Gastroesophageal sphincter (tissue), 3 donors: Measurements from ENCODE around the gene CEP250.

Experiments used
- POLR2A ChIP-seq, 2 donors: fragments of 450-650 bp; IDR thresholded peaks; one replicate each; pipeline ENCODE4 v1.6.1; 2017; ENCODE audit warnings: antibody characterized with exemption in 2 of 2, mild to moderate bottlenecking in 2 of 2, moderate library complexity in 1 of 2
- POLR2AphosphoS5 ChIP-seq: sonication (generic); formaldehyde crosslinking; IDR thresholded peaks from one replicate; pipeline ENCODE4 v1.6.1; 2017; ENCODE audit warnings: antibody characterized with exemption
- TF ChIP-seq, protein P1 (sequence below), 4 experiments: fragments of 200-600 bp in 2 of 4; fragments of 450-650 bp in 2 of 4; sonication (generic) in 1 of 4; IDR thresholded peaks; one replicate each; pipeline ENCODE4 v1.5.1; 2017 to 2019; ENCODE audit warnings: antibody characterized with exemption in 4 of 4, mild to moderate bottlenecking in 2 of 4, moderate library complexity in 2 of 4

DNA sequence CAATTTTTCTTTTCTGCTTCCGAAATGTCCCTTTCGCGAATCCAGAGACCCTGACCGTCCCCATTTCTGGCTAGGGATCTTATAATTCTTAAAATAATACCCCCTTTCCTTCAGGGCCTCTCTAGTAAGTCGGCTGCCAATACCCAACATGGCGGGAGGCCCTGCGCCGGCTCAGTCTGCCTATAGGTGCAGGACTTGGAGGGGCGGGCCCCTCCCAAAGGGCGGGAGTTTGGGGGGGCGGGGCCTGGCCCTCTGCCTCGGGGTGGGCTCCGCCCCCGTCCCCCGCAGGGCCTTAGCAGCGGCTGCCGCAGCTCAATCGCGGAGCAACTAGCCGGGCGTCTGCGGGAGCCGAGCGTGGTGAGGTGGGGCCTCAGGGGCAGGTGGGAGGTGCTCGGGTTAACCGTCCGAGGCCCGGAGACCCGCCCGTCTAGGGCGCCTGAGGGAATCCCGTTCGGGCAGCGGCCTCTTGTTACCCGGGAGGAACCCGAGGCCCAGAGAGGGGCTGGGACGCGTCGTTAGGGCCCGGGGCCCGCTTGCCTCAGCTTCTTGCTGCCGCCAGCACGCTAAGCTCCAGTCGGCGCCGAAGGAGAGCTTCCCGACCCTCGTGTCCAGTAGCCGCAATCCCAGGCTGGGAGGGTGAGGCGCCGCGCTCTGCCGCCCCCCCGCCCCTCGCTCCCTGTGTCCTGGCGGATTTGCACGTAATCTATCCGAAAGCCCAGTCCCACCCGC, at the start of gene CEP250:
- TF ChIP-seq, protein P1, sequence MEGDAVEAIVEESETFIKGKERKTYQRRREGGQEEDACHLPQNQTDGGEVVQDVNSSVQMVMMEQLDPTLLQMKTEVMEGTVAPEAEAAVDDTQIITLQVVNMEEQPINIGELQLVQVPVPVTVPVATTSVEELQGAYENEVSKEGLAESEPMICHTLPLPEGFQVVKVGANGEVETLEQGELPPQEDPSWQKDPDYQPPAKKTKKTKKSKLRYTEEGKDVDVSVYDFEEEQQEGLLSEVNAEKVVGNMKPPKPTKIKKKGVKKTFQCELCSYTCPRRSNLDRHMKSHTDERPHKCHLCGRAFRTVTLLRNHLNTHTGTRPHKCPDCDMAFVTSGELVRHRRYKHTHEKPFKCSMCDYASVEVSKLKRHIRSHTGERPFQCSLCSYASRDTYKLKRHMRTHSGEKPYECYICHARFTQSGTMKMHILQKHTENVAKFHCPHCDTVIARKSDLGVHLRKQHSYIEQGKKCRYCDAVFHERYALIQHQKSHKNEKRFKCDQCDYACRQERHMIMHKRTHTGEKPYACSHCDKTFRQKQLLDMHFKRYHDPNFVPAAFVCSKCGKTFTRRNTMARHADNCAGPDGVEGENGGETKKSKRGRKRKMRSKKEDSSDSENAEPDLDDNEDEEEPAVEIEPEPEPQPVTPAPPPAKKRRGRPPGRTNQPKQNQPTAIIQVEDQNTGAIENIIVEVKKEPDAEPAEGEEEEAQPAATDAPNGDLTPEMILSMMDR (IDR thresholded peaks at IDR 0.05): peak in 2 of 4 experiments; percentile 7 to 12
- TF ChIP-seq POLR2AphosphoS5 (peak; percentile 69), POLR2A (IDR thresholded peaks at IDR 0.05) (peak in 1 of 2 donors; percentile 27)
